CD4-positive, CD25-positive, alpha-beta regulatory T cell (primary cell): ENCODE results near the gene MYOD1. TPM values are rescaled to one million over a fixed set of nuclear protein-coding genes. Genes with fewer than 3 reads are reported as not detected.

Experiments used
- ATAC-seq, 2 donors: fragments of 150-1000 bp; cut with Tn5 transposase; one replicate each; pipeline ENCODE4 v1.10.0; 2021; ENCODE audit warnings: low read depth in 2 of 2, moderate number of reproducible peaks in 2 of 2, moderate library complexity in 1 of 2
- DNase-seq, 3 donors: peaks; one replicate each; pipeline versions ENCODE4 v3.0.0 to v3.0.0-alpha.2; 2012 to 2022; ENCODE audit warnings: mixed read lengths in 1 of 3
- H3K27ac ChIP-seq: one replicate; pipeline ENCODE4 v1.7.0; 2013; ENCODE audit warnings: mild to moderate bottlenecking, low read length; ENCODE audit not compliant: insufficient read depth, poor library complexity, severe bottlenecking
- H3K27me3 ChIP-seq: one replicate; pipeline ENCODE4 v1.7.0; 2013; ENCODE audit warnings: low read length; ENCODE audit not compliant: control insufficient read depth, insufficient read depth
- H3K36me3 ChIP-seq: one replicate; pipeline ENCODE4 v1.7.0; 2013; ENCODE audit warnings: mild to moderate bottlenecking, low read length, moderate library complexity; ENCODE audit not compliant: control insufficient read depth, insufficient read depth
- H3K4me1 ChIP-seq: 2 replicates; pipeline ENCODE4 v1.7.0; 2013; ENCODE audit warnings: mild to moderate bottlenecking, low read length; ENCODE audit not compliant: insufficient read depth, control insufficient read depth, poor library complexity, severe bottlenecking
- H3K4me3 ChIP-seq: one replicate; pipeline ENCODE4 v1.7.0; 2013; ENCODE audit warnings: low read depth, mild to moderate bottlenecking, low read length, moderate library complexity
- H3K9me3 ChIP-seq, 2 experiments: 1 replicate in 1 of 2; 2 replicates in 1 of 2; pipeline ENCODE4 v1.7.0; 2013; ENCODE audit warnings: low read length in 2 of 2, mild to moderate bottlenecking in 1 of 2, moderate library complexity in 1 of 2; ENCODE audit not compliant: control insufficient read depth in 2 of 2
- H3K27ac Mint-ChIP-seq, 3 donors: one replicate each; pipeline ENCODE4 v1.8.0; 2020 to 2022; ENCODE audit warnings: mild to moderate bottlenecking in 3 of 3, mixed read lengths in 3 of 3, moderate library complexity in 2 of 3
- H3K27me3 Mint-ChIP-seq: one replicate; pipeline ENCODE4 v1.8.0; 2022; ENCODE audit warnings: mild to moderate bottlenecking, mixed read lengths
- H3K36me3 Mint-ChIP-seq: one replicate; pipeline ENCODE4 v1.8.0; 2020; ENCODE audit warnings: mixed read lengths
- H3K4me1 Mint-ChIP-seq, 4 donors: one replicate each; pipeline ENCODE4 v1.8.0; 2020 to 2022; ENCODE audit warnings: mixed read lengths in 4 of 4, mild to moderate bottlenecking in 1 of 4
- H3K4me3 Mint-ChIP-seq, 4 donors: one replicate each; pipeline ENCODE4 v1.8.0; 2020 to 2022; ENCODE audit warnings: mild to moderate bottlenecking in 4 of 4, mixed read lengths in 4 of 4, moderate library complexity in 3 of 4
- H3K9me3 Mint-ChIP-seq, 7 donors: one replicate each; pipeline ENCODE4 v1.8.0; 2020 to 2022; ENCODE audit warnings: mixed read lengths in 7 of 7, mild to moderate bottlenecking in 3 of 7, moderate library complexity in 2 of 7
- polyA plus RNA-seq, 4 donors: library from polyadenylated mRNA; unstranded; fragments of 300-500 nt; fragmentation: Illumina TruSeq; gene quantifications; one replicate each; pipeline ENCODE4 v1.2.3, GENCODE V29; 2021
- total RNA-seq: library from RNA; stranded (reverse); gene quantifications from one replicate; pipeline ENCODE4 v1.2.3, GENCODE V29; 2022

The MYOD1 gene
- total and polyA plus RNA-seq, 5 donors from 2014 or later, result not detected

GRCh38 chr11:17720796-17721171 lies 1.4 kb downstream of the MYOD1 start:
- Histone ChIP-seq H3K27me3 (peaks cover 10% of the 10 kb centered on the region), H3K36me3 (no peaks in the 10 kb centered on the region), H3K27ac (no peak overlapping the region), H3K4me3 (no peak overlapping the region), H3K9me3 (no peaks in the 10 kb centered on the region), H3K4me1 (no peaks in the 10 kb centered on the region)
- DNase-seq (no peak), ATAC-seq (no peak)
- Mint-ChIP-seq H3K27ac (no peak overlapping the region), H3K27me3 (peaks cover 31% of the 10 kb centered on the region), H3K36me3 (no peaks in the 10 kb centered on the region), H3K9me3 (peaks cover 0 to 3% (median 0%) of the 10 kb centered on the region in 7 donors), H3K4me1 (no peaks in the 10 kb centered on the region), H3K4me3 (no peak overlapping the region)

GRCh38 chr11:17721242-17721999 lies 2.0 kb downstream of the MYOD1 start:
- no peaks in the 10 kb centered on the region for H3K4me1 Mint-ChIP-seq
- H3K4me3 Mint-ChIP-seq, result no peak overlapping the region
- ATAC-seq (no peak), DNase-seq (no peak)
- H3K27me3 Mint-ChIP-seq, result peaks cover 31% of the 10 kb centered on the region
- H3K27me3 ChIP-seq, result peaks cover 10% of the 10 kb centered on the region
- no peaks in the 10 kb centered on the region for H3K4me1 ChIP-seq
- peaks cover 0 to 3% (median 0%) of the 10 kb centered on the region in 7 donors for H3K9me3 Mint-ChIP-seq
- H3K4me3 ChIP-seq, result no peak overlapping the region
- H3K9me3 ChIP-seq, result no peaks in the 10 kb centered on the region
- no peak overlapping the region for H3K27ac ChIP-seq
- H3K36me3 ChIP-seq, result no peaks in the 10 kb centered on the region
- peak overlapping the region in 1 of 3 donors; percentile 40 for H3K27ac Mint-ChIP-seq
- H3K36me3 Mint-ChIP-seq, result no peaks in the 10 kb centered on the region

- H3K27ac Mint-ChIP-seq, result peak overlapping the region in 1 of 3 donors; percentile 40
- Histone ChIP-seq H3K4me3 (no peak overlapping the region), H3K27me3 (peaks cover 10% of the 10 kb centered on the region), H3K36me3 (no peaks in the 10 kb centered on the region), H3K4me1 (no peaks in the 10 kb centered on the region), H3K9me3 (no peaks in the 10 kb centered on the region), H3K27ac (no peak overlapping the region)
- H3K4me1 Mint-ChIP-seq, result no peaks in the 10 kb centered on the region
- no peaks in the 10 kb centered on the region for H3K36me3 Mint-ChIP-seq
- DNase-seq (no peak), ATAC-seq (no peak)
- peaks cover 31% of the 10 kb centered on the region for H3K27me3 Mint-ChIP-seq
- H3K9me3 Mint-ChIP-seq, result peaks cover 0 to 3% (median 0%) of the 10 kb centered on the region in 7 donors
- no peak overlapping the region for H3K4me3 Mint-ChIP-seq
These were observed 2.8 kb downstream of the MYOD1 start for GRCh38 chr11:17722000-17722643.

GRCh38 chr11:17724020-17724908 lies 4.9 kb downstream of the MYOD1 start:
- no peaks in the 10 kb centered on the region for H3K9me3 ChIP-seq
- H3K36me3 Mint-ChIP-seq, result no peaks in the 10 kb centered on the region
- no peak for ATAC-seq
- no peaks in the 10 kb centered on the region for H3K4me1 ChIP-seq
- H3K4me1 Mint-ChIP-seq, result no peaks in the 10 kb centered on the region
- no peaks in the 10 kb centered on the region for H3K36me3 ChIP-seq
- peaks cover 37% of the 10 kb centered on the region for H3K27me3 Mint-ChIP-seq
- H3K4me3 Mint-ChIP-seq, result no peak overlapping the region
- H3K9me3 Mint-ChIP-seq, result peaks cover 0 to 1% (median 0%) of the 10 kb centered on the region in 7 donors
- H3K27ac ChIP-seq, result no peak overlapping the region
- H3K27me3 ChIP-seq, result peaks cover 11% of the 10 kb centered on the region
- DNase-seq, result no peak
- H3K4me3 ChIP-seq, result no peak overlapping the region
- H3K27ac Mint-ChIP-seq, result no peak overlapping the region

GRCh38 chr11:17725174-17725573 lies 5.8 kb downstream of the MYOD1 start:
- DNase-seq (no peak), ATAC-seq (no peak)
- Histone ChIP-seq H3K4me3 (no peak overlapping the region), H3K4me1 (no peaks in the 10 kb centered on the region), H3K36me3 (no peaks in the 10 kb centered on the region), H3K27ac (no peak overlapping the region), H3K9me3 (no peaks in the 10 kb centered on the region), H3K27me3 (peaks cover 13% of the 10 kb centered on the region)
- H3K4me3 Mint-ChIP-seq, result no peak overlapping the region
- peaks cover 38% of the 10 kb centered on the region for H3K27me3 Mint-ChIP-seq
- H3K36me3 Mint-ChIP-seq, result no peaks in the 10 kb centered on the region
- no peaks in the 10 kb centered on the region for H3K4me1 Mint-ChIP-seq
- no peak overlapping the region for H3K27ac Mint-ChIP-seq
- peaks cover 0 to 1% (median 0%) of the 10 kb centered on the region in 7 donors for H3K9me3 Mint-ChIP-seq

DNA sequence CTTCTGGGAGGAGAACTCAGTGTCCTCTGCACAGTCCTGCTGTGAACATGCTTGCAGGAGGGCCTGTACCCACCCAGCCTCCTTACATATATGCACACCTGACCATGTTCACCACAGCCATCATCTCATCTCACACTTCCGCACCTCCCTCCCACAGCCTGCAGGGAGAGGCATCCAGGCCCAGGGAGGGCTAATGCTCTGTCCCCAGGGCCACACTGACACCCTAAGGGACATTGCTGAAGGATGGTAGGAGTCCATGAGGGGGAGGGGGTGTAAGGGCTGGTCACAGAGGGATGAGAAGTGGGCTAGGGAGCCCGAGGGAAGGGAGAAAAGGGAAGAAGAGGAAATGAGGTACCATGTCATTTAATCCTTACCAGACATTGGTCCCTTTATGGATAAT lies 10.8 kb downstream of the MYOD1 start:
- peaks cover 40% of the 10 kb centered on the region for H3K27me3 Mint-ChIP-seq

DNA sequence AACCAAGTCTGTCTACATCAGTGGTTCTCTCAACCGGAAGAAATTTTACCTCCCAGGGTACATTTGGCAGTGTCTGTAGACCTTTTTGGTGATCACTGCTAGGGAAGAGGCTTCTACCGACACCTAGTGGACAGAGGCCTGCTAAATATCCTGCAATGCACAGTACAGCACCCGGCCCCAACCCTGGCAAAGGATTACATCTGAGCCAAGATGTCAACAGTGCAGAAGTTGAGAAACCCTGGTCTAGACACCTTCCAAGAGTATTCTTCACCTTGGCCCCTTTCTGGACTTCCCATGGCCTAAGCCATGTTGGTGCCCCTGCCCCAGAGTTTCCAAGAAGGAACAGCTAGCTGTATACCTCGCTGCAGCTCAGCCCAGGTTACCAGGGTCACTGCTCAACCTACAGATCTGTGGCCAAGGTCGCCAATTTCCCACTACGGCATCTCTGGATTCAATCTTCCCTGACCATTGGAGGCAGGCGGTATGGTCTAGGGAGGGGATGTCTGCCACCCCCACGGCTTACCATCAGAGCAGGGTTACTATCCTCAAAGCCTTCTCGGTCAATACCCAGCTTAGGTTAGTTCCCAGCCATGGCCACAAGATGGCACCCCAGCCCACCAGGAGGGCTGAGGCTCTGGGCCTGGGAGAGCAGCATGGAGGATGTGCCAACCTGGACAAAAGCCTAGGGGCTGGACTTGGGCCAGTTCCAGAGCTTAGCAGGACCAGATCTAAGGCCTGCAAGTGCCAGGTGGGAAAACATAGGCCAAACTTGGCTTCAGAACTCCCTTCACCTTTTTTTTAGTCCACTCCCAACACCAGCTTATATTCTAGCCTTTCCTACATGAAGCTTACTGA lies 11.5 kb downstream of the MYOD1 start:
- Histone ChIP-seq H3K9me3 (no peaks in the 10 kb centered on the region), H3K27me3 (peaks cover 3% of the 10 kb centered on the region), H3K27ac (no peak overlapping the region), H3K36me3 (no peaks in the 10 kb centered on the region), H3K4me3 (no peak overlapping the region), H3K4me1 (no peaks in the 10 kb centered on the region)
- peaks cover 0 to 4% (median 0%) of the 10 kb centered on the region in 7 donors for H3K9me3 Mint-ChIP-seq
- DNase-seq (peak; percentile 6 to 61 (median 34)), ATAC-seq (peak; percentile 52 to 62)
- H3K36me3 Mint-ChIP-seq, result no peaks in the 10 kb centered on the region
- H3K4me1 Mint-ChIP-seq, result peaks cover 0 to 7% (median 0%) of the 10 kb centered on the region in 4 donors
- peaks cover 36% of the 10 kb centered on the region for H3K27me3 Mint-ChIP-seq
- no peak overlapping the region for H3K27ac Mint-ChIP-seq
- H3K4me3 Mint-ChIP-seq, result no peak overlapping the region

More for the DNA sequence above, 10.8 kb downstream of the MYOD1 start:
- Mint-ChIP-seq H3K27ac (no peak overlapping the region), H3K36me3 (no peaks in the 10 kb centered on the region), H3K4me3 (no peak overlapping the region), H3K9me3 (peaks cover 0 to 4% (median 0%) of the 10 kb centered on the region in 7 donors), H3K4me1 (peaks cover 0 to 7% (median 0%) of the 10 kb centered on the region in 4 donors)
- DNase-seq (no peak), ATAC-seq (no peak)
- Histone ChIP-seq H3K4me3 (no peak overlapping the region), H3K9me3 (no peaks in the 10 kb centered on the region), H3K27ac (no peak overlapping the region), H3K27me3 (peaks cover 3% of the 10 kb centered on the region), H3K4me1 (no peaks in the 10 kb centered on the region), H3K36me3 (no peaks in the 10 kb centered on the region)
